Gastroesophageal sphincter (tissue), 3 donors: ENCODE data around the gene ELF1.

Experiments used
- CTCF ChIP-seq, 4 experiments: fragments of 200-600 bp in 2 of 4; fragments of 450-650 bp in 2 of 4; sonication (generic) in 1 of 4; IDR thresholded peaks; one replicate each; pipeline ENCODE4 v1.5.1; 2017 to 2019; ENCODE audit warnings: antibody characterized with exemption in 4 of 4, mild to moderate bottlenecking in 2 of 4, moderate library complexity in 2 of 4
- POLR2AphosphoS5 ChIP-seq: sonication (generic); formaldehyde crosslinking; IDR thresholded peaks from one replicate; pipeline ENCODE4 v1.6.1; 2017; ENCODE audit warnings: antibody characterized with exemption

GRCh38 chr13:41007744-41008128, 11.4 kb downstream of the ELF1 start:
- TF ChIP-seq POLR2AphosphoS5 (no peak), CTCF (IDR thresholded peaks at IDR 0.05) (no peak)
